Fibroblast of skin of right quadriceps (primary cell): Measurements from ENCODE around the gene CHD9.
"Not testable (repeated sequence)": the region's sequence is repeated elsewhere in the genome, so short reads cannot be mapped to it uniquely, and the experiment has no call there.

Source experiments
- DNase-seq: peaks from one replicate; pipeline ENCODE4 v3.0.0-alpha.2; 2013

Gene CHD9

DNA sequence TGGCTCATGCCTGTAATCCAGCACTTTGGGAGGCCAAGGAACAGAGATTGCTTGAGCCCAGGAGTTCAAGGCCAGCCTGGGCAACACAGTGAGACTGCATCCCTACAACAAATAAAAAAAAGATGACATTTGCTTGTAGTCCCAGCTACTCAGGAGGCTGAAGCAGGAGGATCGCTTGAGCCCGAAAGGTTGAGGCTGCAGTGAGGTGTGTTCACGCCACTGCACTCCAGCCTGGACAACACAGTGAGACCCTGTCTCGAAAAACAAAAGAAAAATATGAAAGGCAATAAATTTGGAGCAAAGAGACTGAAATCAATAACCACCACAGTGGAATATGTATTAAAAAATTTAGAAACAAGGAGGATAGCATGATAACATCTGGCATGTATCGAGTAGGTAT lies 235.7 kb downstream of the CHD9 start:
- DNase-seq: no peak

DNA sequence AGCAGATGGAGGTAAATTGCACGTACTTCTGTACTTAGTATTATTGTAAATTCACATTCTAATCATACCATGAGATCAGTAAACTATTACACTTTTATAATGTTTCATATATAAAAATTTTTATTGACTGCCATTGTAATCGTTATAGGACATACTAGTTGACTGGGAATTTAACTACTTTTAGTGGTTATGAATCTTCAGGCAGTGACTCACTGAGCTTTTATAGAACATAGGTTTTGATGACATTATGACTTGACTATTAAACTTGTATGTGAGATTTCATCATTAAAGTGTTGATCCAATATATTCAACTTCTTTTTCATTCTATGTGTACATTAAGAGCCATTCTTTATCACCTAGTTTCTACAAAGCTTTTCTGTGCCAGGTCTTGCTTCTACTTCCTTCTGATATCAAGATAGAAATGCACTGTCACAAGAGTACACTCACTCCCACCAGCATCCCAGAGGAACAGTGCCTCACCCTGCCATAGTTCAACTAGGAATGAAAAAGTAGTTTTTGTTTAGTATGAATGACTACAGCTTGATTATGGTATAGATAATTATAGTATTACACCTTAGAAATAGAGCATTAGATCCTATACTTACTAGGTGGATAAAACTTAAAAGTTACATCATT lies 237.1 kb downstream of the CHD9 start:
- peak; percentile 54 for DNase-seq

DNA sequence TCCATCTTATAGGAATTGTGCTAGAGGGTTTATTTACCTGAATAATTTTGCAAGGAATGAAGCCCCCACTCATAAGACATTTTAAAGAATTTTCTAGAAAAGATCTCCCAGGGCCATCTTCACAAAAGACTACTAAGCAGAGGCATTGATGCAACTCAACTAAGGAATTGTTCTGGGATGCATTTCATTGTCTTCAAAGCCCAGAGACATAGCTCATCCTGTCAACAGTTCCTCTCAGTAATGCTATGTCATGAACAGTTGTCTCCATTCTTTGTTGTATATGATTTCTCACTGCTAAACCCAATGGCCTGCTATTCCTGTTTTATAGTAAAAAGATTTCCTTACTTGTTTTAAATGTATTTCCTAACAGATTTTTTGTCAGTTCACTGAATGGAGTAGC lies 242.7 kb downstream of the CHD9 start:
- DNase-seq: peak; percentile 1

GRCh38 chr16:53304334-53304733 lies 249.5 kb downstream of the CHD9 start:
- DNase-seq: no peak

- no peak for DNase-seq
Observed at GRCh38 chr16:53305743-53306142, 251.0 kb downstream of the CHD9 start.

DNA sequence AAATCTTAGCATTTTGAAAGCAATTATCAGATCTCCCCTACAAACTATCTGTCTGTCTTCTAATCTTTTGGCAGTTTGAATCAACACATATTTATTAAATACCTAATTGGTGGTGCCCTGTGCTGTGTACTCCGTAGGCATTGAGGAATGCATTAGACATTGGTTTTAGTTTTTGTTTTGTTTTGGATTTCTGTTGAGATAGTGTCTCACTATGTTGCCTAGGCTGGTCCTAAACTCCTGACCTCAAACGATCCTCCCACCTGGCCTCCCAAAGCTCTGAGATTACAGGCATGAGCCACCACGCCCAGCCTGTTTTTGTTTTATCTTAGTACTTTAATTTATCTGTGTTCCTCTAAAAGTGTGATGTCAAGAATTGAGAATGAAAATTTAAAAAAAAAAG lies 254.7 kb downstream of the CHD9 start:
- DNase-seq: no peak

- no peak for DNase-seq
Observed at GRCh38 chr16:53320992-53321391, 266.2 kb downstream of the CHD9 start.

DNA sequence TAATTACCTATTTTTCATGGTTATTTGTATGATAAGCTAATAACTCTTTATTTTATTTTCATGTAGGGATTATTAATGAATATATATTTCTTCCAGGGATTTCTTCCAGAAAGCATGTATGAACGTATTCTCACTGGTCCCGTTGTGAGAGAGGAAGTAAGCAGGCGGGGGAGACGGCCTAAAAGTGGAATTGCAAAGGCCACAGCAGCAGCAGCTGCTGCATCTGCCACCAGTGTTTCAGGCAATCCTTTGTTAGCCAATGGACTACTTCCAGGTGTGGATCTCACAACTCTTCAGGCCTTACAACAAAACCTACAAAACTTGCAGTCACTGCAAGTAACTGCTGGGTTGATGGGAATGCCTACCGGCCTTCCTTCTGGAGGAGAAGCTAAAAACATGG lies 269.1 kb downstream of the CHD9 start:
- DNase-seq: no peak

- DNase-seq: not testable (repeated sequence)
Observed at GRCh38 chr16:53330991-53331390, 276.2 kb downstream of the CHD9 start.

DNA sequence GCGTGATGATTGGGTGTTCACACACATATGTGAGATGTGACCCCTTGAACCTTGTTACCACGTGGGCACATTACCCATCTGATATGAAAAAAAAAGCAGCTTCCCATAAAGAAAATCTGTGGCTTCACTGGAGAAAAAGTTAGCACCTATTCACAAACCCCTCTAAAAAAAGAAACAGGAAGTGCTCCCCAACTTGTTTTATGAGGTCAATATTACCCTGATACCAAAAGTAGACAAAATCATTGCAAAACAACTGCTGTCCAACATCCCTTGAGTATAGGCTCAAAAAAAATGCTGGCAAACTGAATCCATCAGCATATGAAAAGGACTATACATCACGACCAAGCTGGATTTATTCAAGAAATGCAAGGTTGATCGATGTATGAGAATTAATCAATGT lies 279.8 kb downstream of the CHD9 start:
- DNase-seq: no peak

GRCh38 chr16:53337294-53337693 lies 282.5 kb downstream of the CHD9 start:
- no peak for DNase-seq

GRCh38 chr16:53341792-53342191 lies 287.0 kb downstream of the CHD9 start:
- no peak for DNase-seq

DNA sequence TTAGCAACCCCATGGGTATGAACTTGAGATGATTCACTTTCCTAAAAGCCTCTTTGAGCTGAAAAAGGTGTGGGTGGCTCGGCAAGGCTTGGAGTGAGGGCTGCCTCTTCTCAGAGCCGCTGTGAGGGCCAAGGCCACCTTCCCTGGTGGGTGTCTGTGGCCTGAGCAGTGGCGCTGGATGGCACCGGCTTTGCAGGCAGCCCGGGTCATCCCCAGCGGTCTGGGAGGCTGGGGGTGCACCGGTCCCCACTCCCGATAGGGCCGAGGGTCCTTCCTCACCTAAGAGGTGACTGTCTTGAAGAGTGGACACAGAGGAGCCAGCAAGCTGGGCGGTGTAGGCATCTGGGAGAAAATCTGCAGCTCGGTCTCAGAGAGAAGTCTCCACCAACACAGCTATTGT lies 300.3 kb downstream of the CHD9 start:
- DNase-seq: no peak

GRCh38 chr16:53356478-53357207 lies 301.9 kb downstream of the CHD9 start:
- no peak for DNase-seq

DNA sequence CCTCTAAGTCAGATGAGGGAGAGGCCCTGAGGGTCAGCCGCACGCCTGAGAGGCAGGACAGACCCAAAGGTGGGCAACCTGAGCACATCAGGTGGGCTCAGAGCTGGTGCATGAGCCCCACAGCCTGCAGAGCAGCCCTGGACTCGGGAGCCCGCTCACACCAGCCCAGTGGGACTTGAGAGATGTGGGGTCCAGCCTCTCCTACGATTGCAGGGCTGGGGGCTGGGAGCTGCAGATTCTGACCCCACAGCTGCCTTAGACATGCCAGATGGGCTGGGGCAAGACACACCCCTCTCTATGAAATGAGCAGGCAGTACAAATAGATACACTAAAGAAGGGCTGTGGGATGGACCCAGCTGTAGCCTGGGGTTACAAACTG lies 302.4 kb downstream of the CHD9 start:
- no peak for DNase-seq

GRCh38 chr16:53357955-53358354 lies 303.2 kb downstream of the CHD9 start:
- no peak for DNase-seq

DNA sequence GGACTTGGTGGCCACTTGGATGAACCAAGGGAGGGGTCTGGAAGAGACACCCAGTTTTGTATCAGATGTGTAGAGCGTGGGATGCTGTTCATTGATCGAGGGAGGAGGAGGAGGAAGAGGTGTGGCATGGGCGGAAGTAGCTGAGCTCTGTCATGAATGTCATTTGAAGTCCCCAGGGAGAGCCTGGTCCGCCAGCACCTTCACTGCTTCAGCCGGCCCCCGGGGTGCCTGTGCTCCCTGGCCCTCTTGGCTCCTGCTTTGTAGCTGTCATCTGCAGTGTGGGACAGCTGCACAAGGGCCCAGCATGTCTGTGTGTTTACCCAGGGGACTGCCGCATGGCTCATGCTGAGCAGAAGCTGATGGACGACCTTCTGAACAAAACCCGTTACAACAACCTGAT lies 304.1 kb downstream of the CHD9 start:
- no peak for DNase-seq

DNA sequence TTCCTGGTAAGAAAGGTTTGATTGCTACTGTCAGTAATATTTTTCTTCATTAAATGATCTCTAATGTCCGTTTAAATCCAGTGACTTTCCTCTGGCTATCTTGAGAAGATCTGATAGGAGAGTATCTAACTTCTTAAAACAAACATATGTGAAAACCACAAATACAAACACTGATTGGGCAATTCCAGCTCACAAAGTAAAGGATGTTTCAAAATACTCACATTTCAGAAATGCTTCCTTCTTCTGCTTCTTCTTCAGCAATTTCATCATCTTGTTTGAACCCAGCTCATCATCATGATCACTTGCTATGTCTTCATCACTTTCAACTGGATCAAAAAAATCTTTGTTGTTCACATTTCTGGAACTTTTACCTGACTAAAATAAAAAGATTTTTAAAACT lies 315.1 kb downstream of the CHD9 start:
- DNase-seq: peak; percentile 10

GRCh38 chr16:53370827-53371226 lies 316.0 kb downstream of the CHD9 start:
- DNase-seq: no peak

DNA sequence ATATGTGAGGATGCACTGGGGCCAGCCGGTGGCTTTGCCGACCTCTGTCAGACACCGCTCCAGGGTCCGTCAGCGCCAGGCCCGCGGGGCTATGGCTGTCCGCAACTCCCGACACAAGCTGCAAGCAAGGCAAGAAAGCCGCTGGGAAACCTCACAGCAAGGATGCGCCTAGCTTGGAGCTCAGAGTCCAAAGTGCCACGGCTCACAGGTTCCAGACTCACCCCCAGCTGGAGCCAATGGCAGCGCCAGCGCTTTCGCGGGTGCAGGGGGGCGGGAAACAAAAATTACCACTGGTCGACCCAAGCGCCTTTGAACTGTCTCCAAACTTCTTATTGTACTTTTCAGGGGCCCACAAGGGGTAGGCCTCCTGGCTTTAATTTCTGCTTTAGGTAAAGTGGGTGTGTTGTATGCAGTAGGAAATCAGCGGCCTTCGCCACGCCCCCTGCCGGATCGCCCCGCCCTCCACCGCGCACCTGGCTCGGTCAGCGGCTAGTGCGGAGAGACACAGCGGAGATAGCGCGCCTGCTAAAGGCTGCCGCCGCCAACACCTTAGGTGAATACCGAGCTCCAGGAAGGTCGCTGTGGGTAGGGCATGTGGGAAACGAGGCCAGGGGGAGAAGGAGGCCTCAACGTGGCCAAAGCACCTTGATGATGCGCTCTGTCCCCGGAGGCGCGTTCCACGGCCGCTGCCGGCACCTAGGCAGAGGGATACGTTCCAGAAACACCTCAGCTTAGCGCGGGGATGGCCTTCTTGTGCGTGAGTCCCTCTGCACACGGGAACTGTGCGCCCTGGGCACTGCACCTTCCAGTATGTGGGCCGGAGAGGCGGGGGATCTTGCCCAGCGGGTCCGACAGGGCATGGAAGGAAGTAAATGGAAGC lies 318.4 kb downstream of the CHD9 start:
- DNase-seq: no peak

DNA sequence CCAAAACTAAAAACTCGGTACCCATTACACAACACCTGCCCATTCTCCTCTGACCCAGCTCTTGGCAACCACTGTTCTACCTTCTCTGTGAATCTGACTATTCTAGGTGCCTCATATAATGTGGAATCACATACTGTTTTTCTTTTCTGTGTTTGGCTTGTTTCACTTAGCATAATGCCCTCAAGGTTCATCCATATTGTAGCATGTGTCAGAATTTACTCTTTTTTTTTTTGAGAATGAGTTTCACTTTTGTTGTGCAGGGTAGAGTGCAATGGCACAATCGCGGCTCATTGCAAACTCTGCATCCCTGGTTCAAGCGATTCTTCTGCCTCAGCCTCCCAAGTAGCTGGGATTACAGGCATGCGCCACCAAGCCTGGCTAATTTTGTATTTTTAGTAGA lies 320.0 kb downstream of the CHD9 start:
- no peak for DNase-seq

DNA sequence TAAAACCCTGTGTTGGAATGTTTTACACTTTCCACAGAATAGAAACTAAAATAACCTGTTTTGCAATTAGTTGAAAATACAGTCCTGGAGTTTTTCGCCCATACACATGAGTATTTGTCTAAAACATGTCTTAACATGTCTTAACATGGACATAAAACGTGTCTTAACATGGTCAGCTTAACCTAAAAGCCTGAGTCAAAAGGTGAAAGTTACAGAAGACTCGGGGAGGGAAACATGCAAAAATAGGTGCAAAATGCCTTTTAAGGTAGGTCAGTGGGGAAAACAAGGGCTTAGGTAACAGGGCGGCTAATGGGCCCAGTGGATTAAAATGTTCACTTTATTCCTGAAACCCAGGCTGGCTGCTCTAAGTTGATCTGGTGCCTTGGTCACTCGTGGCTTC lies 323.3 kb downstream of the CHD9 start:
- no peak for DNase-seq
